Nephron progenitor cell (in vitro differentiated cells): ENCODE data around the gene AP3D1.
A peak's percentile ranks its signal among the peaks of the same experiment; 100 is the strongest.
"Not testable (repeated sequence)": the region's sequence is repeated elsewhere in the genome, so short reads cannot be mapped to it uniquely, and the experiment has no call there.

Experiments
- DNase-seq: peaks from one replicate; pipeline ENCODE4 v3.0.0; 2021
- H3K27ac Mint-ChIP-seq: 2 replicates; pipeline ENCODE4 v1.8.0; 2021; ENCODE audit warnings: mild to moderate bottlenecking, moderate library complexity, mixed read lengths
- H3K27me3 Mint-ChIP-seq: 2 replicates; pipeline ENCODE4 v1.8.0; 2021; ENCODE audit warnings: mild to moderate bottlenecking, low read depth, mixed read lengths; ENCODE audit not compliant: poor library complexity
- H3K36me3 Mint-ChIP-seq: 2 replicates; pipeline ENCODE4 v1.8.0; 2021; ENCODE audit warnings: low read depth, mixed read lengths
- H3K4me1 Mint-ChIP-seq: 2 replicates; pipeline ENCODE4 v1.8.0; 2021; ENCODE audit warnings: mixed read lengths
- H3K4me3 Mint-ChIP-seq: 2 replicates; pipeline ENCODE4 v1.8.0; 2021; ENCODE audit warnings: mild to moderate bottlenecking, moderate library complexity, mixed read lengths
- H3K9me3 Mint-ChIP-seq: 2 replicates; pipeline ENCODE4 v1.8.0; 2021; ENCODE audit warnings: mild to moderate bottlenecking, moderate library complexity, mixed read lengths
- TF ChIP-seq, protein P1 (sequence below): fragments of 200-600 bp; sonication (generic); IDR thresholded peaks from 2 replicates; pipeline ENCODE4 v1.5.0; 2021; ENCODE audit warnings: antibody characterized with exemption

Gene AP3D1

DNA sequence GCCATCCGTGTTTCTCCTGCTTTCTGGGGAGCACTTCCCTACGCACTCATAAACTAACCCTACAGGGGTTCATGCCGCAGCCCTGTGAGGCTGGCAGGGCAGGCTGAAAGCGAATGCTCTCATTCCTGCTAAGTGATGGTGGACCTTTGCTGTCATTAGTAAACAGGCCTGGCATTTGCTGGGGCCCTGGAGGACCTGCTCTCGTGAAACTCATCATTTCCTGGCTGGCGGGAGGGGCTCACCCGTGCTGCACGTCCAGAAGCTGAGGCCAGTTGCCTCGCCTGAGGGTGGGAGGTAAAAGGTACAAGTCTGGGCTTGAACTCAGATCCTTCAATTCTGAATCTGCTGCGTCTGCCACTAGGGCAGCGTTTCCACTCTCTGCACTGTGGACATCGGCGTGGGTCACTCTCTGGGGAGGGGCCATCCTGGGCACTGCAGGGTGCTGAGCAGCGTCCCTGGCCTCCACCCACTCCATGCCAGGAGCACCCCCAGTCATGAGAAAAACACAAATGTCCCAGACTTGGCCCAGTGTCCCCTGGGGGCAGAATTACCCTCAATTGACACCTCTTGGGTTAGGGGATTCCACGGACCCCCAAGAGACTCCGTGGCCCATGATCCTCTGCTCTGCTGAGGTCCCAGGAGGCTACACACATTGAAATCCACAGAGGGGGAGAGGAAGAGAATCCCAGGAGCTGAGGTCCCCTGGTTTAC lies 62.2 kb downstream of the AP3D1 start:
- no peaks in the 10 kb centered on the region for H3K27me3 Mint-ChIP-seq
- DNase-seq, result no peak
- H3K27ac Mint-ChIP-seq, result peak overlapping the region; percentile 96
- TF ChIP-seq, protein P1, sequence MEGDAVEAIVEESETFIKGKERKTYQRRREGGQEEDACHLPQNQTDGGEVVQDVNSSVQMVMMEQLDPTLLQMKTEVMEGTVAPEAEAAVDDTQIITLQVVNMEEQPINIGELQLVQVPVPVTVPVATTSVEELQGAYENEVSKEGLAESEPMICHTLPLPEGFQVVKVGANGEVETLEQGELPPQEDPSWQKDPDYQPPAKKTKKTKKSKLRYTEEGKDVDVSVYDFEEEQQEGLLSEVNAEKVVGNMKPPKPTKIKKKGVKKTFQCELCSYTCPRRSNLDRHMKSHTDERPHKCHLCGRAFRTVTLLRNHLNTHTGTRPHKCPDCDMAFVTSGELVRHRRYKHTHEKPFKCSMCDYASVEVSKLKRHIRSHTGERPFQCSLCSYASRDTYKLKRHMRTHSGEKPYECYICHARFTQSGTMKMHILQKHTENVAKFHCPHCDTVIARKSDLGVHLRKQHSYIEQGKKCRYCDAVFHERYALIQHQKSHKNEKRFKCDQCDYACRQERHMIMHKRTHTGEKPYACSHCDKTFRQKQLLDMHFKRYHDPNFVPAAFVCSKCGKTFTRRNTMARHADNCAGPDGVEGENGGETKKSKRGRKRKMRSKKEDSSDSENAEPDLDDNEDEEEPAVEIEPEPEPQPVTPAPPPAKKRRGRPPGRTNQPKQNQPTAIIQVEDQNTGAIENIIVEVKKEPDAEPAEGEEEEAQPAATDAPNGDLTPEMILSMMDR, result no peak
- no peak overlapping the region for H3K4me3 Mint-ChIP-seq
- peaks cover 5% of the 10 kb centered on the region for H3K36me3 Mint-ChIP-seq
- H3K9me3 Mint-ChIP-seq, result no peaks in the 10 kb centered on the region
- peaks cover 56% of the 10 kb centered on the region for H3K4me1 Mint-ChIP-seq

DNA sequence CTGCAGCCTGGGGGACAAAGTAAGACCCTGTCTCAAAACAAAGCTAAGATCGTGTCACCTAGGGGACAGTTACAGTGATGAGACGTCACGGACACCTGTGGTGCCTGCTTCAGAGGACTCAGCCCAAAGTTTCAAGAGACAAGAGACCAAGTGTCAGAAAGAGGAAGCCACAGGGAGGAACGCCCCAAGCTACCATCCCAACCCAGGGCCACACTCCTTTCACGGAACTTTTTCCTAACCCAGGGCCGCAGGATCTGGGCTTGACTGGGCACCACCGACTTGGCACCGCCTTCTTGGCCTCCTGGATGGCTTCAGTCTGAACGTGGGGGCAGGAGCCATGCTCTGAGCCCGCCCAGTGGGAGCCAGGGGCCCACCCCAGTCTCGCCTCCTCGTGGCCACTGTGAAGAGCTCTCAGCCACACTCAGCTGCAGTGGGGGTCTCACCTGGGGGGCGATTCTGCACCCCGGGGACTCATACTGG lies 63.7 kb downstream of the AP3D1 start:
- DNase-seq, result no peak
- no peak overlapping the region for H3K4me3 Mint-ChIP-seq
- H3K4me1 Mint-ChIP-seq, result peaks cover 47% of the 10 kb centered on the region
- H3K27me3 Mint-ChIP-seq, result no peaks in the 10 kb centered on the region
- H3K36me3 Mint-ChIP-seq, result peaks cover 5% of the 10 kb centered on the region
- H3K9me3 Mint-ChIP-seq, result no peaks in the 10 kb centered on the region
- peak overlapping the region; percentile 39 for H3K27ac Mint-ChIP-seq
- TF ChIP-seq, protein P1, result no peak

DNA sequence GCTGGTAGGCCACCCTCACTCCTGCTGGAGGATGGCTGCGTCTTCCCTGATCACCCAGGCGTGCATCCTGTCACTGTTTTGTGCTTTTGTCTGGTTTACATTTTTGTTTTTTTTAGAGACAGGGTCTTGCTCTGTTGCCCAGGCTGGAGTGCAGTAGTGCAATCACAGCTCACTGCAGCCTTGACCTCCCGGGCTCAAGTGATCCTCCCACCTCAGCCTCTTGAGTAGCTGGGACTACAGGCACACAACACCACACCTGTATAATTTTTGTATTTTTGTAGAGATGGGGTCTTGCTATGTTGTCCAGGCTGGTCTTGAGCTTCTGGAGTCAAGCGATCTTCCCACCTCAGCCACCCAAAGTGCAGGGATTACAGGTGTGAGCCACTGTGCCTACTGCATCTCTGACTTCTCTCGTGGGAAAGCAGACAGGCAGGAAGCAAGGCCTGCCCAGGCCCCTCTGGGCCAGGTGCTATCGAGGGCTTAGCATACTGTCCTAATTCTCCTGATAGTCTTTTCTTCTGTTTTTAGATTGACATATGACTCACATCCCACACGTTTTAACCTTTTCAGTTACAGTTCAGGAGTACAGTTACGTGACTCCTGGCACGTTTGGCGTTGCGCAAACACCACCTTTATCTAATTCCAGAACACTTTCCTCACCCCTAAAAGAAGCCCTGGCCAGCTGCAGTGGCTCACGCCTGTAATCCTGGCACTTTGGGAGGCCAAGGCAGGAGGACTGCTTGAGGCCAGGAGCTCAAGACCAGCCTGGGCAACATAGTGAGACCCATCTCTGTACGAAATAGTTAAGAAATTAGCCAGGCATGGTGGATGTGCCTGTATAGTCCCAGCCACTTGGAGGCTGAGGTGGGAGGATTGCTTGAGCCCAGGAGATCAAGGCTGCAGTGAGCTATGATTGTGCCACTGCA lies 64.4 kb downstream of the AP3D1 start:
- H3K36me3 Mint-ChIP-seq, H3K9me3 Mint-ChIP-seq, H3K4me3 Mint-ChIP-seq, DNase-seq, H3K27me3 Mint-ChIP-seq: not testable (repeated sequence)
- peak overlapping the region; percentile 39 for H3K27ac Mint-ChIP-seq
- peaks cover 47% of the 10 kb centered on the region for H3K4me1 Mint-ChIP-seq

DNA sequence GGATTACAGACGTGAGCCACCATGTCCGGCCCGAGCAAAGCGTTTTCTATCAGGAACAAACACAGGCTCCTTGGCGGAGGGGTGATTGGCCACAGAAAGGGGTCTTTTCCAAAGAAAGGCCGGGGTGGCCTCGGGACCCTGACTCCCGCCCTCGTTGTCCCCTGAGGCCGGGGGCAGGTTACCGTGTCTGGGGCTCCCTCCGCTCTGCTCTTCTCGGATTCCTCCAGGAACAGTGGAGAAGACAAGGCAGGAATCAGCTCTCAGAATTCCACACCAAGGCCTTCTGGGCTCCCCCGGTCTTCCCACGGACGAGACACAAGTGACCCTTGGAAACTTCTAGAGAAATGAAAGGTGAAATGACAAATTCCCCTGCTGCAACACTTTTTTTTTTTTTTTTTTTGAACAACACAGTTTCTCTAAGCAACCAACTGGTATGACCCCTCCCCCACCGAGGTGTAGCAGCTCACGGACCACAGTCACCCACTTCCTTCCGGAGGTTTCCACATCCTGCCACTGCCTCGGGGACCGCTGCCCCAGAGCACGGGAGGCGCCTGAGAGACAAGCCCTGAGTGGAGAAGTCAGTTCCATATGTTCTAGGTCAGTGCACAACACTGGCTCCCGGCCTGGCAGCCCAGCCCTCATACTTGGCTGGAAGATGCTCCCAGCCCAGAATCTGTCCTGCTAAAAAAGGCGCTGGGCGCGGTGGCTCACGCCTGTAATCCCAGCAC lies 66.2 kb downstream of the AP3D1 start:
- Mint-ChIP-seq H3K4me1 (peaks cover 36% of the 10 kb centered on the region), H3K4me3 (no peak overlapping the region), H3K27me3 (no peaks in the 10 kb centered on the region), H3K9me3 (no peaks in the 10 kb centered on the region), H3K36me3 (peaks cover 12% of the 10 kb centered on the region), H3K27ac (peak overlapping the region; percentile 98)
- DNase-seq, result no peak
- TF ChIP-seq, protein P1, result no peak

DNA sequence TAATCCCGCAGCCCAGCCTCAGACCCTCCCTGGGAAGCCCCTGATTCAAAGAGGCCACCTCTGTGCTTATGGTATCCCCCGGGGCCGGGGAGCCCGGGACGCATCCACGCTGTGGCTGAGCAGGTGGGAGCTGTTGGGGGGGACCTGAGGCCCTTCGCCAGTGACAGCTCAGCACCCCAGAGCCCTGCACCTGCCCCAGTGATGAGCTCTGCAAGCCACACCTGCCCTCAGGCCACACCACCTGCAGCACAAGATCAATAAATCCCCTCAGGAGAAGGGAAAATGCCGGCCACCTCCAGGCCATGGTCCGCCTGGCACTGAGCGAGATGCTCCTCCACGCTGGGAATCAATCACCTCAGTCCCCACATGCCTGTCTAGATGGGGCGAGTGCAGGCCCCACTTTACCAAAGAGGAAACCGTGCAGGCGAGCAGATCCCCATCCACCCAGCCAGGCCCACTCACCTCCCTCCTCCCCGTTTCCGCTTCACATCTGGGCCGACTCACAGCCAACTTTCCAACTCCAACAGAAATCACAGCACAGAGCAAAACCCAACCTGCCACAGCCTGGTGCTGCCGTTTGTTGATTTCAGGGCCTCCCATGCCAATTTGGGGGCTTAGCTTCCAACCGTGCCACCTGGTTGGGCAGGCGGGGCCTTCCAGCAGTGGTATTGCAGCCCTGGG lies 68.1 kb downstream of the AP3D1 start:
- Mint-ChIP-seq H3K36me3 (peaks cover 15% of the 10 kb centered on the region), H3K4me3 (no peak overlapping the region), H3K4me1 (peaks cover 22% of the 10 kb centered on the region), H3K27me3 (no peaks in the 10 kb centered on the region), H3K9me3 (no peaks in the 10 kb centered on the region), H3K27ac (peak overlapping the region; percentile 71)
- DNase-seq, result no peak
- TF ChIP-seq, protein P1, result no peak
